GM19463 (cell line): ENCODE data around the gene SUPV3L1.
"Not testable (repeated sequence)": the region's sequence is repeated elsewhere in the genome, so short reads cannot be mapped to it uniquely, and the experiment has no call there.

Source experiments
- ATAC-seq: cut with Tn5 transposase; IDR thresholded peaks from one replicate; pipeline ENCODE4 v1.9.1; 2021; ENCODE audit warnings: mild to moderate bottlenecking, moderate library complexity; ENCODE audit not compliant: unreplicated experiment

Gene SUPV3L1

GRCh38 chr10:69179743-69180524 is at the start of gene SUPV3L1:
Gene SUPV3L1 (plus strand): TSS chr10:69180234. CDS start chr10:69180292, 58 bp downstream.
- peak; percentile 83 for ATAC-seq

GRCh38 chr10:69130251-69130650 is 49.8 kb upstream of the SUPV3L1 start:
- ATAC-seq: no peak

- ATAC-seq: no peak
These were observed 40.1 kb upstream of the SUPV3L1 start for GRCh38 chr10:69139961-69140360.

- ATAC-seq: no peak
These were observed 38.7 kb upstream of the SUPV3L1 start for GRCh38 chr10:69141304-69141703.

GRCh38 chr10:69142074-69142473 is 38.0 kb upstream of the SUPV3L1 start:
- not testable (repeated sequence) for ATAC-seq

- no peak for ATAC-seq
These were observed 37.1 kb upstream of the SUPV3L1 start for GRCh38 chr10:69142983-69143382.

- ATAC-seq: no peak
These were observed 34.7 kb upstream of the SUPV3L1 start for GRCh38 chr10:69145329-69145728.

GRCh38 chr10:69145864-69146263 is 34.2 kb upstream of the SUPV3L1 start:
- ATAC-seq: no peak

- no peak for ATAC-seq
These were observed 33.3 kb upstream of the SUPV3L1 start for GRCh38 chr10:69146759-69147158.

- ATAC-seq: no peak
These were observed 28.1 kb upstream of the SUPV3L1 start for GRCh38 chr10:69151984-69152383.

- ATAC-seq: no peak
These were observed 26.8 kb upstream of the SUPV3L1 start for GRCh38 chr10:69153227-69153626.

- ATAC-seq: no peak
These were observed 19.2 kb upstream of the SUPV3L1 start for GRCh38 chr10:69160809-69161241.

- ATAC-seq: no peak
These were observed 11.5 kb upstream of the SUPV3L1 start for GRCh38 chr10:69168493-69168892.

GRCh38 chr10:69172241-69172982 is 7.6 kb upstream of the SUPV3L1 start:
- ATAC-seq: no peak

- ATAC-seq: not testable (repeated sequence)
These were observed 4.7 kb upstream of the SUPV3L1 start for GRCh38 chr10:69175326-69175725.

- no peak for ATAC-seq
These were observed 3.2 kb upstream of the SUPV3L1 start for GRCh38 chr10:69176823-69177222.

- ATAC-seq: no peak
These were observed 818 bp upstream of the SUPV3L1 start for GRCh38 chr10:69179089-69179742.

GRCh38 chr10:69180525-69181204 is 631 bp downstream of the SUPV3L1 start:
- no peak for ATAC-seq

GRCh38 chr10:69181433-69181832 is 1.4 kb downstream of the SUPV3L1 start:
- ATAC-seq: no peak

GRCh38 chr10:69182005-69182404 is 2.0 kb downstream of the SUPV3L1 start:
- ATAC-seq: no peak

- no peak for ATAC-seq
These were observed 6.5 kb downstream of the SUPV3L1 start for GRCh38 chr10:69186524-69186923.
